ENCODE measurements around the gene TBC1D22A.
"Not testable (repeated sequence)": the region's sequence is repeated elsewhere in the genome, so short reads cannot be mapped to it uniquely, and the experiment has no call there.

TBC1D22A gene

GRCh38 chr22:46972901-46973831 lies 210.7 kb downstream of the TBC1D22A start:
- H3K4me3 ChIP-seq (ENCODE audit: low read depth, low read length), result no peak overlapping the region
- TF ChIP-seq CTCF (IDR thresholded peaks at IDR 0.05; ENCODE audit: low read depth, low read length), result no peak

GRCh38 chr22:46974077-46974476 lies 211.6 kb downstream of the TBC1D22A start:
- no peak overlapping the region for H3K4me3 ChIP-seq (ENCODE audit: low read depth, low read length)
- TF ChIP-seq CTCF (IDR thresholded peaks at IDR 0.05; ENCODE audit: low read depth, low read length), result no peak

- no peak for TF ChIP-seq CTCF (IDR thresholded peaks at IDR 0.05; ENCODE audit: low read depth, low read length)
These were observed 212.5 kb downstream of the TBC1D22A start for GRCh38 chr22:46974631-46975585.

GRCh38 chr22:46976143-46976542 lies 213.7 kb downstream of the TBC1D22A start:
- TF ChIP-seq CTCF (IDR thresholded peaks at IDR 0.05; ENCODE audit: low read depth, low read length), result no peak
- H3K4me3 ChIP-seq (ENCODE audit: low read depth, low read length), result no peak overlapping the region

More at GRCh38 chr22:46974631-46975585, 212.5 kb downstream of the TBC1D22A start:
- no peak overlapping the region for H3K4me3 ChIP-seq (ENCODE audit: low read depth, low read length)

GRCh38 chr22:46976598-46976997 lies 214.1 kb downstream of the TBC1D22A start:
- no peak for TF ChIP-seq CTCF (IDR thresholded peaks at IDR 0.05; ENCODE audit: low read depth, low read length)

GRCh38 chr22:46977656-46978343 lies 215.3 kb downstream of the TBC1D22A start:
- TF ChIP-seq CTCF (IDR thresholded peaks at IDR 0.05; ENCODE audit: low read depth, low read length), result no peak
- H3K4me3 ChIP-seq (ENCODE audit: low read depth, low read length), result no peak overlapping the region

More at GRCh38 chr22:46976598-46976997, 214.1 kb downstream of the TBC1D22A start:
- H3K4me3 ChIP-seq (ENCODE audit: low read depth, low read length), result no peak overlapping the region

- H3K4me3 ChIP-seq (ENCODE audit: low read depth, low read length), result not testable (repeated sequence)
These were observed 216.2 kb downstream of the TBC1D22A start for GRCh38 chr22:46978668-46979067.

All from WI38 (cell line).